Stomach smooth muscle (tissue), 2 donors: ENCODE measurements around the gene NMT1.

Experiments
- H3K27ac ChIP-seq: one replicate; pipeline ENCODE4 v1.7.0; 2013; ENCODE audit warnings: mild to moderate bottlenecking, low read length, inconsistent platforms
- H3K27me3 ChIP-seq, 2 donors: one replicate each; pipeline ENCODE4 v1.7.0; 2013; ENCODE audit warnings: low read length in 2 of 2; ENCODE audit not compliant: insufficient read depth in 2 of 2, control insufficient read depth in 1 of 2
- H3K36me3 ChIP-seq, 2 donors: one replicate each; pipeline ENCODE4 v1.7.0; 2013; ENCODE audit warnings: low read length in 2 of 2; ENCODE audit not compliant: control insufficient read depth in 2 of 2, insufficient read depth in 2 of 2
- H3K4me1 ChIP-seq: one replicate; pipeline ENCODE4 v1.7.0; 2013; ENCODE audit warnings: low read length; ENCODE audit not compliant: control insufficient read depth, insufficient read depth
- H3K4me3 ChIP-seq, 2 donors: one replicate each; pipeline ENCODE4 v1.7.0; 2013; ENCODE audit warnings: low read length in 2 of 2
- H3K9ac ChIP-seq, 2 donors: one replicate each; pipeline ENCODE4 v1.7.0; 2013; ENCODE audit warnings: low read length in 2 of 2, mild to moderate bottlenecking in 1 of 2
- H3K9me3 ChIP-seq, 2 donors: one replicate each; pipeline ENCODE4 v1.7.0; 2013; ENCODE audit warnings: low read length in 2 of 2; ENCODE audit not compliant: control insufficient read depth in 2 of 2
- donor health status: healthy.
- donor health status: Pancreatic carcinoma.

The NMT1 gene

DNA sequence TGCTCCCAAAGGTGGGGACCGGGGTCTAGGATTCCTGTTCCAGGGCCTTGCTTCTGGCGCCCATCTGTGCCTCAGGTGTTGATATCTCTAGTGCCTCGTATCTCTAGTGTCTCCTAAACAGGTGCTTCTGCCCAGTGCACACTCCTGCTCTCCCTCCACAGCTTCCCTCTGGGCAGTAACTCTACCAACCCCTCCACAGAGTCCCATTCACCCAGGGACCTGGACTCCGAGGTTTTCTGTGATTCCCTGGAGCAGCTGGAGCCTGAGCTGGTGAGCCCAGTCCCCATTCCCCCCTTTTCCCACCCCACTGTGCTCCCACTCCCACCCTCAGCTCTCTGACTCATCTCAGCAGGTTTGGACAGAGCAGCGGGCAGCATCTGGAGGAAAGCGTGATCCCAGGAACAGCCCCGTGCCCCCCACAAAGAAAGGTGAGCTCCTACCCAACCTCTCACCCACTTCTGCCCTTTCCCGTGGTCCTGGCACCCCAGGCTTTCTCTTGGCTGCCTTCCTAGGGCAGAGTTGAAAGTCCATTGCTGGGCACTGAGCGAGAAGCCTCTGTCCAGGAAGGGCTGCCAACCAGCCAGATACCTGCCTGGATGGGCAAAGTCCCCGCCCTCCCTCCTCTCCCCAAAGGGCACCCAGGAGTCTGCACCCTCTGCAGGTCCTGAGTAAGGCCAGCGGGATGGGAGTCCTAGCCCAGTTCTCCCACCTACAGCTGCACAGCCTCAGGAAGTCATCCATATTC is 76.6 kb downstream of the NMT1 start:
- no peak overlapping the region for H3K27ac ChIP-seq

DNA sequence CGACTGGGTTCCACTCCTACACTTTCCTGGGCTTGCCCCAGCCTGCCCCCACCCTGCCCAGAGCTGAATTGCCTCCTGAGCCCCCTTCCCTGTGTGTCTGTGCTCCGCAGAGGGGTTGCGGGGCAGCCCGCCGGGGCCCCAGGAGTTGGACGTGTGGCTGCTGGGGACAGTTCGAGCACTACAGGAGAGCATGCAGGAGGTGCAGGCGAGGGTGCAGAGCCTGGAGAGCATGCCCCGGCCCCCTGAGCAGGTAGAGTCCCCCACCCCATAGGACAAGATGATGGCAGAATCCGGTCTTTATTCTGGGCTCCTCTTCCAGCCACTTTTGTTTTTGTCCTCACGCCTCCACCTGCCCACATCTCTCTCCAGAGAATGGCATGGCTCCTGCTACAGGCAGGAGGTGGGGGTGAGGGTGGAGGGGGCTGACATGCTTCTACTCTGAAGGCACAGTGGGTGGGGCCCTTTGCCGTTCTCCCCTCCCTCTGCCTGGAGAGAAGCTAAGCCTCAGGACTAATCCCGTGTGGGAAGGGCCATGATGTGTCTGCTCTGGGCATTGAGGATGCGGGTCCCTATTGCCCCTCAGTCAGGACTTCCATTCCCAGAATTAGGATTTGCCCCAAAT is 77.9 kb downstream of the NMT1 start:
- Histone ChIP-seq H3K36me3 (peaks cover 3% of the 10 kb centered on the region in 2 donors), H3K4me1 (peaks cover 30% of the 10 kb centered on the region), H3K27me3 (no peaks in the 10 kb centered on the region), H3K4me3 (no peak overlapping the region), H3K9me3 (no peaks in the 10 kb centered on the region), H3K27ac (no peak overlapping the region), H3K9ac (no peak overlapping the region)

More for the DNA sequence above, 76.6 kb downstream of the NMT1 start:
- Histone ChIP-seq H3K9ac (peak overlapping the region in 1 of 2 donors; percentile 51), H3K36me3 (peaks cover 3% of the 10 kb centered on the region in 2 donors), H3K9me3 (no peaks in the 10 kb centered on the region), H3K4me3 (no peak overlapping the region), H3K27me3 (no peaks in the 10 kb centered on the region), H3K4me1 (peaks cover 22% of the 10 kb centered on the region)

DNA sequence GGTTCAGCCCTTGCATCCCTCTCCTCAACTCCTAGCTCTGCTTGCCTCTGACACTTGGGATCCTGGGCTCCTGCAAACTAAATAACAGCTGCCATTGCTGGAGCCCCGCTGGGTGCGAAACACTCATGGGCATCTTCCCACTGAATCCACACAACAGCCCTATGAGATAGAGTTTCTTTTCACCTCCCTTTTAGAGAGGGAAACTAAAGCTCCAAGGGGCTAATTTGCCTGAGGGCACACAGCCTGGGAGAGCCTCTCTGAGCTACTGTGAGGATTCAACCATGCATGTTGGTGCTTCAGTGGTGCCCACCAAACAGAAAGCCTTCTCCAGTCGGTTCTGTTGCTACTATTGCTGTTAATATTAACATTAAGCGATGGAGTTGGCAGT is 78.4 kb downstream of the NMT1 start:
- no peak overlapping the region for H3K9ac ChIP-seq
- H3K4me1 ChIP-seq = peaks cover 35% of the 10 kb centered on the region
- H3K4me3 ChIP-seq = no peak overlapping the region
- peaks cover 3% of the 10 kb centered on the region in 2 donors for H3K36me3 ChIP-seq
- H3K27me3 ChIP-seq = no peaks in the 10 kb centered on the region
- H3K27ac ChIP-seq = no peak overlapping the region
- no peaks in the 10 kb centered on the region for H3K9me3 ChIP-seq

DNA sequence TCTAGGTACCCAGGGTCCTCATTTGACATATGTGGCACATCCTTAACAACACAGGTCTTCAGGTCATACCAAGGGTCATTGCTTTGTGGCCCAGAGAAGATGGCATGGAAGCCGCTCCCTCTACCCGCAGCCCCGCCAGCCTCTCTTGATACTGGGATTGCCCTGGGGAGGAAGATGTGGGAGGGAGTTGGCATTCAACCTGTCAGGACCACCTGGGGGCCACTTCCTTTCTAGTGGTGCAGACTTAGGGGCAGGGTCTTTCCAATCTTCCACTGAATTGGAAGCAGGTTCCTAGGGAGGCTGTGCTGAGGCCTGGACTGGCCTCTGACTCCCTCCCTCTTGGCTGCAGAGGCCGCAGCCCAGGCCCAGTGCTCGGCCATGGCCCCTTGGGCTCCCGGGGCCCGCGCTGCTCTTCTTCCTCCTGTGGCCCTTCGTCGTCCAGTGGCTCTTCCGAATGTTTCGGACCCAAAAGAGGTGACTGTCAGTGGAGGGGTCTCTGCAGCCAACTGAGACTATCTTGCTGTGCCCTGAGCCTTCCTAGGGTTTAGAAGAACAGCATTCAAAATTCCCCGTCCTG is 82.1 kb downstream of the NMT1 start:
- Histone ChIP-seq H3K9me3 (no peaks in the 10 kb centered on the region), H3K9ac (peak overlapping the region; percentile 79 to 81), H3K4me1 (peaks cover 38% of the 10 kb centered on the region), H3K4me3 (peak overlapping the region; percentile 52 to 72), H3K27ac (peak overlapping the region; percentile 95), H3K27me3 (no peaks in the 10 kb centered on the region), H3K36me3 (peaks cover 3% of the 10 kb centered on the region in 2 donors)

DNA sequence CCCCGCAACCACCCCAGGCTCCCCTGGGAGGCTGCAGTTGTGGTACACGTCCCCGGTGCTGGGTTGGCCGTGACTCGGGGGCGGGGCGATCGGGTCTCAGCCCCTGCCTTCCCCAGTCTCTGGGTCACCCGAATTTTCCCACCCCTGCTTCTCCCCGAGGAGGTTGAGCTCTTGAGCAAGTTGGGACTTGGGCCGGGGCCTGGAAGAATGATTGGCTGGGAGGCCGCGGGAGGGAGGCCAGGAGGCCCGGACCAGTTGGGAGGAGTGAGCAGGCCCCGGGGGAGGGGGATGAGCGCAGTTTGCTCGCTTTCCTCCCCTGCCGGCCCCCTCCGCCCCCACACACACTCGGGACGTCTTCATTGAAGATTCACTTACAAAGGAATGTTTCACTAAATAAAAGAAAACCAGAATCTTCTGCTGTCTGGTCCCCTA is 82.7 kb downstream of the NMT1 start:
- Histone ChIP-seq H3K9me3 (no peaks in the 10 kb centered on the region), H3K4me3 (peak overlapping the region; percentile 52 to 72), H3K27me3 (no peaks in the 10 kb centered on the region), H3K27ac (peak overlapping the region; percentile 95), H3K36me3 (peaks cover under 1 to 3% of the 10 kb centered on the region in 2 donors), H3K9ac (peak overlapping the region; percentile 79 to 81), H3K4me1 (peaks cover 38% of the 10 kb centered on the region)

DNA sequence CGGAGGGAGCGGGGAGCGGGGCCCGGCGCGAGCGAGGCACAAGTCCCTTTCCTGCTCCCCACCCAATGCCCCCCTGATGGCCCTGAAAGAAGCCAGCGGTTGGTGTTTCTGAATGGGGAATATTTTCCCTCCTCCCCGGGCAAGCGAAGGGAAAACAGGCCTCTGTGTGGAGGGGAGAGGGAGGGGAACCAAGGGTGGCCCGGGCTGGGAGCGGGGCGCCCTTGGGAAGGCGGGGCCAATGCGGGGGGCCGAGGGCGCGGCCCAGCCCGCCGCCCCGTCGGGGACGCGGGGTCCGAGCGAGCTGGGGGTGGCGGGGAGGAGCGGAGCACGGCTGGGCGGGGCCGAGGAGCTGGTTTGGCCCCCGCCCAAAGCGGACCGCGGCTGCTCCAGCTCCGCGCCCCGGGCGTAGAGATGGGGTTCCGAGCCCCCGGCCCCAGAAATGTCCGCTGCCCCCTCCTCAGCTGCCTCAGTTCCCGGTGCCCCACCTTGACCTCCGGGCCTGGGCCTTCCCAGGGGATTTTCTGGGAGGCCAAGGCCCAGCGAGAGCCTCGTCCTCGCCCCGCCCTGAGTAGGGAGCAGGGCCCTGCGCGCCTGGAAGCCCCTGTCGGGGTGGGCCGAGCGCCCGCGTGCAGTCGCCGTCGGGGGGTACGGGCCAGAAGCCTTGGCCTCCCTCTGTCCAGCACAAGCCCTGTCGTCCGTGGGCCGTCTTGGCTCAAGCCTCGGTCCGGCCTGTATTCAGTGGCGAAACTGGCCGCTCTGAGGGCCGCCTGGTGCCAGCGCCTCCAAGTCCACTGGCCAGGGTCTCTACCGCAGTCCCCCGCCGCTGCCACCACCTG is 83.3 kb downstream of the NMT1 start:
- H3K4me1 ChIP-seq = peaks cover 38% of the 10 kb centered on the region
- H3K27ac ChIP-seq = peak overlapping the region; percentile 95

DNA sequence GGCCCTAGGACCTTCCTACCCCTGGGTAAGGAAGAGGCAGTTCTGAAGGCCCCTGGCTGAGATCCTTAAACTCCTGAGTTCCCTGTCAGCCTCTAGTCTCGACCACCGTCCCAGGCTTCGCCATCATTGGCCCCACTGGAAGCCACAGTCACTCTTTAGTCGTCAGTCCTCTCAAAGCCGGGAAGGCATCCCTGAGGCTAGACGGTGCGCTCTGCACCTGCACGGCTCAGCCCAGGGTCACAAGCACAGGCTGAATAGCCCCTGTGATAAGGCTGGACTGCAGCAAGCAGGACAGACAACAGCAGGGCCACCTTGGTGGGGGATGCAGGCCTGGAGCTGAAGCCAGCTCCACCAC is 83.9 kb downstream of the NMT1 start:
- peaks cover 38% of the 10 kb centered on the region for H3K4me1 ChIP-seq
- no peaks in the 10 kb centered on the region for H3K36me3 ChIP-seq
- H3K9me3 ChIP-seq = no peaks in the 10 kb centered on the region
- H3K9ac ChIP-seq = peak overlapping the region; percentile 71 to 81
- H3K4me3 ChIP-seq = peak overlapping the region in 1 of 2 donors; percentile 72
- H3K27ac ChIP-seq = peak overlapping the region; percentile 95
- no peaks in the 10 kb centered on the region for H3K27me3 ChIP-seq

More for the DNA sequence above, 83.3 kb downstream of the NMT1 start:
- H3K9ac ChIP-seq = peak overlapping the region; percentile 79 to 81
- peak overlapping the region; percentile 52 to 72 for H3K4me3 ChIP-seq
- no peaks in the 10 kb centered on the region for H3K9me3 ChIP-seq
- H3K27me3 ChIP-seq = no peaks in the 10 kb centered on the region
- H3K36me3 ChIP-seq = peaks cover 0 to under 1% of the 10 kb centered on the region in 2 donors

DNA sequence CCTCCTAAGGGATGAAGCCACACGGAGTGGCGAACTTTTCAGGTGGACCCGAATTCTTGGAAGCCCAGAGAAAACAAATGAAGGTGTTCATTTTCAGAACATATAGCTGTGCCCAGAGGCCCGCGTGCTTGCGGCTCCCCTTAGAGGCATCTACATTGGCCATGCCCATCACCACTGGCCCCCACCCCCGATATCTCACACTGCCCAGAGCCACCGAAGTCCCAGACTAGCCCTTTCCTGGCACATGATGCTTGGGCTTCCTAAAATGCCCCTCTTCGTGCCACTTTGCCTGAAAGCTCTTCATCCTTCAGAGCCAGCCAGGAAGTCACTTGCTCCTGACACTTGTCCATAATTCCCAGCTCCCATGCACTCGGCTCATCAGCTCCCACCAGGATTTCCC is 85.0 kb downstream of the NMT1 start:
- no peaks in the 10 kb centered on the region for H3K9me3 ChIP-seq
- peak overlapping the region in 1 of 2 donors; percentile 99 for H3K9ac ChIP-seq
- peaks cover 40% of the 10 kb centered on the region for H3K4me1 ChIP-seq
- peak overlapping the region; percentile 99 for H3K27ac ChIP-seq
- H3K27me3 ChIP-seq = no peaks in the 10 kb centered on the region
- H3K4me3 ChIP-seq = peak overlapping the region in 1 of 2 donors; percentile 98
- no peaks in the 10 kb centered on the region for H3K36me3 ChIP-seq

DNA sequence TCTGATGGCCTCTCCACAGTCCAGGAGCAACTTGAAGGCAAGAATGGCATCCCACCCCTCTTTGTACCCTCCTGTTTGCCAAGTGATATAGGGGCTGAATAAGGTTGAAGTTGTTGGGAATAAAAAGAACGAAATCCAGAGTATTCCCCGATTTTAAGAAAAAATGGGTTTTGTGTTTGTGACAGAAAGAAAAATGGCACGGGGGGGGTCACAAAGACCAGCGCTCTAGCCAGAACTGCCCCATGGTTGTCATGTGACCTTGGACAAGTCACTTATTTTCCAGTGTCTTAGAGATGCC is 85.4 kb downstream of the NMT1 start:
- Histone ChIP-seq H3K4me1 (peaks cover 44% of the 10 kb centered on the region), H3K27me3 (no peaks in the 10 kb centered on the region), H3K36me3 (no peaks in the 10 kb centered on the region), H3K9ac (peak overlapping the region; percentile 88 to 99), H3K4me3 (peak overlapping the region; percentile 82 to 98), H3K9me3 (no peaks in the 10 kb centered on the region), H3K27ac (peak overlapping the region; percentile 99)

DNA sequence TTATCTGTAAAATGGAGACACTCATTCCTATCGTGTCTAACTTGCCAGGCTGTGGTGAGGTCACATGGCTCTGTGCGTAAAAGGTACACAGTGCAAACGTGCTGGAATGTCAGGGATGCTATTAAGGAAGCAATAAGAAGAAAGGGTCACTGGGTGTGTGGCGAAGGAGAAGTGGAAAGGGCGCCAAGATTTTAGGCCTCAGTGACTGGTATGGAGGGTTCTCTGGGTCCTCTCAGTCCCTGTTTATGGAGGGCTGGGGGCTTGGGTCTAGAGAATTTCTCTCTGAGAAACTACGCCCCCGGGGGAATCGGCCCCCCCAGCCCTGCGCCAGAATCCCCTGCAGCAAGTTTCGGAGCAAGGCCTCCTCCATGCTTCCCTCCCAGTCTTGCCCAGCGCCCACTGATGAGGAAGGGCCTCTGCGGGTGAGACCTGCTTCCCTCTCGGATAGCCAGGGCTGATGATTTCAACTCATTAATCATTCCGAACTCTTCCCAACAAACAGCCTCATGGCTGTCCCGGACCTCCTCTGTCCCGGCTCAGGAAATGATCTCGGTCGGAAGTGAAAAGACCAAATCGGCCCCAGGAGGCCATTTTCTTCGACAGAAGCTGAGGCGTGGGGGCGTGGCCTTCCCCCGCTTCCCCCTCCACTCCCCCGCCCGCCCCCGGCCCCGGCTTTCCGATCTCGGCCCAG is 85.9 kb downstream of the NMT1 start:
- no peaks in the 10 kb centered on the region for H3K36me3 ChIP-seq
- H3K4me1 ChIP-seq = peaks cover 48% of the 10 kb centered on the region
- no peaks in the 10 kb centered on the region for H3K27me3 ChIP-seq
- H3K9me3 ChIP-seq = no peaks in the 10 kb centered on the region
- H3K9ac ChIP-seq = peak overlapping the region; percentile 99
- peak overlapping the region; percentile 99 for H3K27ac ChIP-seq
- peak overlapping the region; percentile 82 to 98 for H3K4me3 ChIP-seq
